ENCODE measurements around the gene OBSCN.

DNA sequence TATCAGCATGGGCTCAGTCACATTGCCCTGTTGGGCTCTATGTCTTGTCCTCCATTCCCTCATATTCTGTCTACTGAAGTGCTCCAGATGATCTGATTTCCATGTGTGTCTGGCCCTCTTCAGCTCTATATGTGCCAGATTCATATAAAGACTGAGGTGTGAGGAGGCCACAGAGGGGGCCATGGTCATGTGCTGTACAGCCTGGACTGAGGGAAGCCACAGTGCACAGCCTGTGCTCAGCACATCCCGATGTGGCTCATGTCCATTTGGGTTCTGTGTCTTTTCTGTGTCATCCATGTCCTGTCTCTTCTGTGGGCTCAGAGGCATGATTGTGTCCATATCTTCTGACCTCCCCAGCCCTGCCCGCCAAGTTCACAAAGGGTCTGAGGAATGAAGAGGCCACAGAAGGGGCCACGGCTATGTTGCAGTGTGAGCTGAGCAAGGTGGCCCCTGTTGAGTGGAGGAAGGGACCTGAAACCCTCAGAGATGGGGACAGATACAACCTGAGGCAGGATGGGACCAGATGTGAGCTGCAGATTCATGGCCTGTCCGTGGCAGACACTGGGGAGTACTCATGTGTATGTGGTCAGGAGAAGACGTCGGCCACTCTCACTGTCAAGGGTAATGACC is 97.0 kb downstream of the OBSCN start:
- TF ChIP-seq POLR2A (IDR thresholded peaks at IDR 0.05): no peak
- TF ChIP-seq, protein P1, sequence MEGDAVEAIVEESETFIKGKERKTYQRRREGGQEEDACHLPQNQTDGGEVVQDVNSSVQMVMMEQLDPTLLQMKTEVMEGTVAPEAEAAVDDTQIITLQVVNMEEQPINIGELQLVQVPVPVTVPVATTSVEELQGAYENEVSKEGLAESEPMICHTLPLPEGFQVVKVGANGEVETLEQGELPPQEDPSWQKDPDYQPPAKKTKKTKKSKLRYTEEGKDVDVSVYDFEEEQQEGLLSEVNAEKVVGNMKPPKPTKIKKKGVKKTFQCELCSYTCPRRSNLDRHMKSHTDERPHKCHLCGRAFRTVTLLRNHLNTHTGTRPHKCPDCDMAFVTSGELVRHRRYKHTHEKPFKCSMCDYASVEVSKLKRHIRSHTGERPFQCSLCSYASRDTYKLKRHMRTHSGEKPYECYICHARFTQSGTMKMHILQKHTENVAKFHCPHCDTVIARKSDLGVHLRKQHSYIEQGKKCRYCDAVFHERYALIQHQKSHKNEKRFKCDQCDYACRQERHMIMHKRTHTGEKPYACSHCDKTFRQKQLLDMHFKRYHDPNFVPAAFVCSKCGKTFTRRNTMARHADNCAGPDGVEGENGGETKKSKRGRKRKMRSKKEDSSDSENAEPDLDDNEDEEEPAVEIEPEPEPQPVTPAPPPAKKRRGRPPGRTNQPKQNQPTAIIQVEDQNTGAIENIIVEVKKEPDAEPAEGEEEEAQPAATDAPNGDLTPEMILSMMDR (IDR thresholded peaks at IDR 0.05): no peak
